Hepatocyte (in vitro differentiated cells): ENCODE results near the gene PROZ. TPM values are rescaled to one million over a fixed set of nuclear protein-coding genes. Genes with fewer than 3 reads are reported as not detected.

Experiments used
- DNase-seq: peaks from one replicate; pipeline ENCODE4 v3.0.0-alpha.2; 2016; ENCODE audit warnings: low spot score
- H2AFZ ChIP-seq: fragments of 200-600 bp; sonication (generic); 2 replicates; pipeline ENCODE4 v1.6.0; 2016; ENCODE audit warnings: antibody characterized with exemption, mild to moderate bottlenecking
- H3K27ac ChIP-seq: fragments of 200-600 bp; sonication (generic); 2 replicates; pipeline ENCODE4 v1.5.1; 2016; ENCODE audit warnings: mild to moderate bottlenecking
- H3K27me3 ChIP-seq: fragments of 200-600 bp; sonication (generic); 2 replicates; pipeline ENCODE4 v1.6.1; 2016
- H3K36me3 ChIP-seq: fragments of 200-600 bp; sonication (generic); replicated peaks from 2 replicates; pipeline ENCODE4 v1.5.1; 2016; ENCODE audit warnings: low read depth; ENCODE audit not compliant: insufficient read depth
- H3K4me1 ChIP-seq: fragments of 200-600 bp; sonication (generic); 2 replicates; pipeline ENCODE4 v1.5.1; 2016; ENCODE audit warnings: mild to moderate bottlenecking, moderate library complexity; ENCODE audit not compliant: insufficient read depth
- H3K4me2 ChIP-seq: fragments of 200-600 bp; sonication (generic); 2 replicates; pipeline ENCODE4 v1.6.0; 2016
- H3K4me3 ChIP-seq: fragments of 200-600 bp; sonication (generic); 2 replicates; pipeline ENCODE4 v1.5.1; 2016; ENCODE audit warnings: mild to moderate bottlenecking
- H3K79me2 ChIP-seq: fragments of 200-600 bp; sonication (generic); 2 replicates; pipeline ENCODE4 v1.6.0; 2017; ENCODE audit warnings: mild to moderate bottlenecking
- H3K9me2 ChIP-seq: fragments of 200-600 bp; sonication (generic); replicated peaks from 2 replicates; pipeline ENCODE4 v1.6.0; 2017; ENCODE audit warnings: mild to moderate bottlenecking; ENCODE audit not compliant: insufficient read depth
- H3K9me3 ChIP-seq: fragments of 200-600 bp; sonication (generic); 2 replicates; pipeline ENCODE4 v1.5.1; 2016; ENCODE audit warnings: low read depth, mild to moderate bottlenecking
- H4K20me1 ChIP-seq: fragments of 200-600 bp; sonication (generic); 2 replicates; pipeline ENCODE4 v1.6.0; 2016; ENCODE audit warnings: mild to moderate bottlenecking; ENCODE audit not compliant: insufficient read depth, poor library complexity, severe bottlenecking
- EZH2 ChIP-seq: fragments of 200-600 bp; sonication (generic); IDR thresholded peaks from 2 replicates; pipeline ENCODE4 v1.6.1; 2016; ENCODE audit warnings: antibody characterized with exemption, mild to moderate bottlenecking, borderline replicate concordance
- EZH2phosphoT487 ChIP-seq: fragments of 200-600 bp; sonication (generic); IDR thresholded peaks from one replicate; pipeline ENCODE4 v1.6.1; 2018; ENCODE audit warnings: antibody characterized with exemption, mild to moderate bottlenecking, low read depth, moderate library complexity; ENCODE audit not compliant: unreplicated experiment, severe bottlenecking
- WGBS: methylation state at CpG from one replicate; pipeline ENCODE4 v1.1.6; 2016; ENCODE audit warnings: low lambda C conversion rate; ENCODE audit errors: missing lambda C conversion rate; 5-methylcytosine and 5-hydroxymethylcytosine counted together
- polyA plus RNA-seq: library from polyadenylated mRNA; unstranded; fragments of >200 nt; fragmentation: Nextera tagmentation; extraction: Ambion mirVana; gene quantifications from 2 replicates; pipeline ENCODE4 v1.2.1, GENCODE V29; 2016
- total RNA-seq: library from RNA; depleted of rRNA; stranded (reverse); fragments of >200 nt; gene quantifications from 2 replicates; pipeline ENCODE4 v1.2.3, GENCODE V29; 2014
- TF ChIP-seq, protein P1 (sequence below): fragments of 200-600 bp; sonication (generic); IDR thresholded peaks from 2 replicates; pipeline ENCODE4 v1.5.1; 2016; ENCODE audit warnings: antibody characterized with exemption, mild to moderate bottlenecking; ENCODE audit not compliant: poor library complexity

Gene PROZ
- total and polyA plus RNA-seq, 2 experiments from 2014 or later: 4.7 TPM

DNA sequence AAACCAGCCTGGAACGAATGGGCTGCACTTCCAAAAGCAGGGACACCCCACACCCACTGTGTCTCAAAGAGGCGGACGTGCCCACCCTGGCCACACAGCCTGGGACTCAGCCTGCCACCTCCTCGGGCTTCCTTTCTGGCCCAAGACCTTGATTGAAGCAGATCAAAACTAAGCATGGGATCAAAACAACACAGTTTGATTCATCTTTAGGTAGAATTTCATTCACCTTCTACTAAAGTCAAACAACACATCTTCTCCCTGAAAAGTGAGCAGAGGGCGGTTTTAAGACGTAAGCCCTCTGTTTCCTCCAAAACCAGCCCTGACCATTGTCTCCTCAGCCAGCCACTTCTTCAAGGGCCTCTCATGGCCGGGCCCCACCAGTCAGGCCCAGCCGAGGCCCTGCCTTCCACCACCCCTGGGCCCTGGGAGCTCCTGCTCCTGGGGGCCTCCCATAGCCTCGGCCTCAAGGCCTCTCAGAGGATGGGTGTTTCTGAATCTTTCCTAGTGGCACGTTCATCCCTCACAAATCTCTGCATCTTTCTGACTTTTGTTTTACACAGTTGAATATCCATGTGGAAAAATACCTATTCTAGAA, 42.1 kb upstream of the PROZ start:
- DNase-seq: no peak
- Histone ChIP-seq H3K4me3 (no peak overlapping the region), H3K27me3 (no peaks in the 10 kb centered on the region), H3K9me2 (no peaks in the 10 kb centered on the region), H3K9me3 (no peaks in the 10 kb centered on the region), H3K27ac (no peak overlapping the region), H3K4me1 (no peaks in the 10 kb centered on the region), H3K79me2 (no peaks in the 10 kb centered on the region), H2AFZ (no peak overlapping the region), H3K36me3 (no peaks in the 10 kb centered on the region), H3K4me2 (no peak overlapping the region), H4K20me1 (no peaks in the 10 kb centered on the region)
- TF ChIP-seq EZH2phosphoT487: no peak
- TF ChIP-seq, protein P1, sequence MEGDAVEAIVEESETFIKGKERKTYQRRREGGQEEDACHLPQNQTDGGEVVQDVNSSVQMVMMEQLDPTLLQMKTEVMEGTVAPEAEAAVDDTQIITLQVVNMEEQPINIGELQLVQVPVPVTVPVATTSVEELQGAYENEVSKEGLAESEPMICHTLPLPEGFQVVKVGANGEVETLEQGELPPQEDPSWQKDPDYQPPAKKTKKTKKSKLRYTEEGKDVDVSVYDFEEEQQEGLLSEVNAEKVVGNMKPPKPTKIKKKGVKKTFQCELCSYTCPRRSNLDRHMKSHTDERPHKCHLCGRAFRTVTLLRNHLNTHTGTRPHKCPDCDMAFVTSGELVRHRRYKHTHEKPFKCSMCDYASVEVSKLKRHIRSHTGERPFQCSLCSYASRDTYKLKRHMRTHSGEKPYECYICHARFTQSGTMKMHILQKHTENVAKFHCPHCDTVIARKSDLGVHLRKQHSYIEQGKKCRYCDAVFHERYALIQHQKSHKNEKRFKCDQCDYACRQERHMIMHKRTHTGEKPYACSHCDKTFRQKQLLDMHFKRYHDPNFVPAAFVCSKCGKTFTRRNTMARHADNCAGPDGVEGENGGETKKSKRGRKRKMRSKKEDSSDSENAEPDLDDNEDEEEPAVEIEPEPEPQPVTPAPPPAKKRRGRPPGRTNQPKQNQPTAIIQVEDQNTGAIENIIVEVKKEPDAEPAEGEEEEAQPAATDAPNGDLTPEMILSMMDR: no peak
- TF ChIP-seq EZH2: no peak
- 90% methylated on average over 10 of the region's 10 CpGs for WGBS

DNA sequence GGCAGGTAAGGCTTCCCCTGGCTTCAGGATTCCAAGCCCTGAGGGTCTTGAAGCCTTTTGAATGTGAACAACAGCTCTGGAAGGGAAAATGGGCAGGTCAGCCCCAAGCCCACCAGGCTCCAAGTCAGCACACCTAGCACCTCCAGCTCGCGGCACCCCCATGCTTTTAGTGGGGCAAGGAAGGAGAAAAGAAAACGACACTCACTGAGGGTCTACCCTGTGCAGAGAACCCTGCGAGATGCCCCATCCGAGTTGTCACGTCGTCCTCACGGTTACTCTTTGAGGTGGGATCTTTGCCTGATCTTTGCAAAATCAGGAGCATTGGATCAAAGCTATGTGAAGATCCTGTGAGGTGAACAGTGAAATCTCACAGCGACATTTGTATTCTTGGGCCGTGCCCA, 41.6 kb upstream of the PROZ start:
- Histone ChIP-seq H3K4me1 (peaks cover 3% of the 10 kb centered on the region), H3K9me2 (no peaks in the 10 kb centered on the region), H3K36me3 (no peaks in the 10 kb centered on the region), H3K79me2 (no peaks in the 10 kb centered on the region), H3K4me2 (no peak overlapping the region), H3K9me3 (no peaks in the 10 kb centered on the region), H4K20me1 (no peaks in the 10 kb centered on the region), H3K27me3 (no peaks in the 10 kb centered on the region), H3K27ac (no peak overlapping the region), H2AFZ (no peak overlapping the region), H3K4me3 (no peak overlapping the region)
- no peak for DNase-seq
- TF ChIP-seq EZH2phosphoT487 (no peak), EZH2 (no peak)
- TF ChIP-seq, protein P1: no peak
- 88% methylated on average over 10 of the region's 10 CpGs for WGBS

- H3K9me2 ChIP-seq: no peaks in the 10 kb centered on the region
- no peak overlapping the region for H3K4me3 ChIP-seq
- no peaks in the 10 kb centered on the region for H3K79me2 ChIP-seq
- no peak for TF ChIP-seq EZH2
- TF ChIP-seq, protein P1: no peak
- TF ChIP-seq EZH2phosphoT487: no peak
- H2AFZ ChIP-seq: no peak overlapping the region
- no peaks in the 10 kb centered on the region for H3K9me3 ChIP-seq
- WGBS: 88% methylated on average over 11 of the region's 26 CpGs
- H3K27me3 ChIP-seq: no peaks in the 10 kb centered on the region
- H3K4me1 ChIP-seq: peaks cover 8% of the 10 kb centered on the region
- no peaks in the 10 kb centered on the region for H3K36me3 ChIP-seq
- H3K4me2 ChIP-seq: no peak overlapping the region
- no peaks in the 10 kb centered on the region for H4K20me1 ChIP-seq
- H3K27ac ChIP-seq: no peak overlapping the region
- DNase-seq: no peak
Measured at GRCh38 chr13:113117335-113117872, 41.0 kb upstream of the PROZ start.

DNA sequence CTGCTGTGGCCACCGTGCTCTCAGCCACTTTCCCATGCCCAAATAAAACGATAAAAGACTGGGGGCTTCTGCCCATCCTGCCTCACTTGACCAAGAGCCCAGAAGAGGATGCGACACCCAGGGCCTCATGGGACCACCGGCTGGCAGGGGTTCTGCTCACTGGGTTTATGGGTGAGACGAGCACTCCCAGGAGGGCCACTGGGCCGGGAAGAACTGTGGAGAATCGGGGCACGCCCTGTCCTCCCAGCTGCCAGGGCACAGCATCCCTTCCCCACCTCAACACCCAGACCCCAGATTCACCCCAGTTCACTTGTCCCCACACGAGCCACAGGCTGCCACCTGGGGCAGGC, 40.6 kb upstream of the PROZ start:
- Histone ChIP-seq H3K27ac (no peak overlapping the region), H4K20me1 (no peaks in the 10 kb centered on the region), H3K9me2 (no peaks in the 10 kb centered on the region), H3K36me3 (no peaks in the 10 kb centered on the region), H3K4me3 (no peak overlapping the region), H3K4me1 (peaks cover 10% of the 10 kb centered on the region), H3K4me2 (no peak overlapping the region), H3K9me3 (no peaks in the 10 kb centered on the region), H3K79me2 (no peaks in the 10 kb centered on the region), H3K27me3 (no peaks in the 10 kb centered on the region), H2AFZ (no peak overlapping the region)
- TF ChIP-seq EZH2phosphoT487: no peak
- TF ChIP-seq, protein P1: no peak
- TF ChIP-seq EZH2: no peak
- no peak for DNase-seq
- 90% methylated on average over 9 of the region's 9 CpGs for WGBS
